ENCODE results near the gene EEF1AKMT4.

EEF1AKMT4 gene

DNA sequence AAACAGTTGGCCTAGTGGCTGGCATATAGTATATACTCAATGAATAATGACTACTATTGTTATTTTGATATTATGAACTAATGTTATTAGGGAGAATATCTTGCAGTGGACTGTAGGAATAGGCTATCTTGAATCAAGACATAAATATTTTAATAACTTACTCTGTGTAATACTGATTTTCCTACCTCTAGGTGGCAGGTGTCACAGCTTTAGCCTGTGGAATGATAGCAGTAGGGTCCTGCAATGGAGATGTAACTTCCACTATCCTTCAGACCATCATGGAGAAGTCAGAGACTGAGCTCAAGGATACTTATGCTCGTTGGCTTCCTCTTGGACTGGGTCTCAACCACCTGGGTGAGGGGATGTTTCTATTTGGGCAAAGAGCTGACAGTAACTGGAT is 56.1 kb downstream of the EEF1AKMT4 start:
- DNase-seq, result no peak

DNA sequence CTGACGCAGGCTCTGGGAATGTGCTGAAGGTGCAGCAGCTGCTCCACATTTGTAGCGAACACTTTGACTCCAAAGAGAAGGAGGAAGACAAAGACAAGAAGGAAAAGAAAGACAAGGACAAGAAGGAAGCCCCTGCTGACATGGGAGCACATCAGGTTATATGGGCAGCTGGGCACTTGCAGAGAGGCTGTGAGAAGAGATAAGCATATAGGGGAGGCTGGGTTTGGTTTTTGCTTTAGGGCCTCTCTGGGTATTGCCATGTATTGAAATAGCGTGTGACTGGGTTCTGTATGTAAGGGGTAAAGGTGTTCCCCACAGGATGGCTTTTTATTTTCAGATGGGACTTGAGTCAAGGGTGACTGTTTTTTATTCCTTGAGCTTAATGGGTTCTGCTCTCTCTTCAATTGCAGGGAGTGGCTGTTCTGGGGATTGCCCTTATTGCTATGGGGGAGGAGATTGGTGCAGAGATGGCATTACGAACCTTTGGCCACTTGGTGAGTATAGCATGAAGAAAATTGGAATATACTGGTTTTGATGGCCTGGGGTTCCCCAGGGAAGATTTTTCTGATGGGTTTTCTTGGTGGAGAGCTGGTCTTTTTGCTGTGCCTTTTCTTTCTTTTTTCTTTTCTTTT is 57.0 kb downstream of the EEF1AKMT4 start:
- DNase-seq, result no peak

- no peak for DNase-seq
Measured at GRCh38 chr3:184307915-184308314, 58.4 kb downstream of the EEF1AKMT4 start.

All from DMS79 treated with DMSO at 0.1 percent for 48 hours (cell line).